GM06990 (cell line): ENCODE results near the gene DSPP.
"Not testable (repeated sequence)": the region's sequence is repeated elsewhere in the genome, so short reads cannot be mapped to it uniquely, and the experiment has no call there.

Experiments used
- DNase-seq: peaks from one replicate; pipeline ENCODE4 v3.0.0-alpha.2; 2011; ENCODE audit not compliant: insufficient read length; ENCODE audit errors: extremely low read depth
- H3K27me3 ChIP-seq: replicated peaks from 2 replicates; pipeline ENCODE4 v1.6.0; 2011; ENCODE audit warnings: low read length; ENCODE audit not compliant: control insufficient read depth, insufficient read depth
- H3K36me3 ChIP-seq: 2 replicates; pipeline ENCODE4 v1.5.1; 2011; ENCODE audit warnings: low read length; ENCODE audit not compliant: control insufficient read depth, insufficient read depth
- H3K4me3 ChIP-seq: replicated peaks from 2 replicates; pipeline ENCODE4 v1.5.1; 2011; ENCODE audit warnings: low read depth, mild to moderate bottlenecking, control low read depth, low read length
- CTCF ChIP-seq: IDR thresholded peaks from 2 replicates; pipeline ENCODE4 v1.5.1; 2011; ENCODE audit warnings: low read length, control low read depth, mild to moderate bottlenecking, inconsistent platforms; ENCODE audit not compliant: insufficient read depth, poor library complexity, severe bottlenecking

Gene DSPP

GRCh38 chr4:87567191-87567590 lies 41.1 kb upstream of the DSPP start:
- TF ChIP-seq CTCF = no peak
- DNase-seq = no peak
- no peaks in the 10 kb centered on the region; the same call in 1 of the 2 replicates for H3K27me3 ChIP-seq
- no peaks in the 10 kb centered on the region for H3K36me3 ChIP-seq
- no peak overlapping the region for H3K4me3 ChIP-seq

GRCh38 chr4:87570290-87570805 lies 38.0 kb upstream of the DSPP start:
- TF ChIP-seq CTCF = no peak
- Histone ChIP-seq H3K36me3 (no peaks in the 10 kb centered on the region), H3K4me3 (no peak overlapping the region), H3K27me3 (no peaks in the 10 kb centered on the region; the same call in 1 of the 2 replicates)
- DNase-seq = no peak

GRCh38 chr4:87574376-87574775 lies 34.0 kb upstream of the DSPP start:
- H3K4me3 ChIP-seq, DNase-seq, H3K27me3 ChIP-seq, H3K36me3 ChIP-seq: not testable (repeated sequence)

GRCh38 chr4:87574996-87575395 lies 33.3 kb upstream of the DSPP start:
- Histone ChIP-seq H3K36me3 (no peaks in the 10 kb centered on the region), H3K27me3 (no peaks in the 10 kb centered on the region), H3K4me3 (no peak overlapping the region)
- TF ChIP-seq CTCF = no peak
- DNase-seq = no peak

- TF ChIP-seq CTCF = no peak
- DNase-seq = no peak
- H3K27me3 ChIP-seq = no peaks in the 10 kb centered on the region
- no peak overlapping the region for H3K4me3 ChIP-seq
- no peaks in the 10 kb centered on the region for H3K36me3 ChIP-seq
Observed at GRCh38 chr4:87575408-87575807, 32.9 kb upstream of the DSPP start.

GRCh38 chr4:87575983-87576382 lies 32.3 kb upstream of the DSPP start:
- H3K27me3 ChIP-seq = no peaks in the 10 kb centered on the region
- H3K4me3 ChIP-seq = no peak overlapping the region
- no peaks in the 10 kb centered on the region for H3K36me3 ChIP-seq
- no peak for DNase-seq
- no peak for TF ChIP-seq CTCF
